B cell (primary cell): ENCODE data around the gene RAD51B. TPM values are rescaled to one million over a fixed set of nuclear protein-coding genes. Genes with fewer than 3 reads are reported as not detected.

Experiments
- ATAC-seq: fragments of 200-7000 bp; cut with Tn5 transposase; one replicate; pipeline ENCODE4 v1.10.0; 2021; ENCODE audit warnings: low read depth, mild to moderate bottlenecking, moderate number of reproducible peaks, moderate library complexity
- CTCF ChIA-PET: fragments of 350-600 bp; sonication (Branson Sonifier 250); formaldehyde crosslinking; loops from one replicate; lab custom pipeline; 2021; ENCODE audit warnings: antibody characterized with exemption, inconsistent platforms; lab: Charles Lee
- POLR2A ChIA-PET: fragments of 350-600 bp; sonication (Branson Sonifier 250); formaldehyde crosslinking; loops from one replicate; lab custom pipeline; 2021; ENCODE audit warnings: antibody characterized with exemption; lab: Charles Lee
- DNase-seq: peaks from one replicate; pipeline ENCODE4 v3.0.0; 2013
- H2AFZ ChIP-seq: 2 replicates; pipeline ENCODE4 v1.6.1; 2012; ENCODE audit warnings: mild to moderate bottlenecking, low read depth, low read length; ENCODE audit not compliant: insufficient read depth, poor library complexity, severe bottlenecking
- H3K27ac ChIP-seq, 2 donors: 1 replicate in 1 of 2; 2 replicates in 1 of 2; pipeline ENCODE4 v1.5.1; 2012 to 2013; ENCODE audit warnings: low read length in 2 of 2, mild to moderate bottlenecking in 2 of 2, moderate library complexity in 1 of 2
- H3K27me3 ChIP-seq, 4 experiments: fragments of 200-600 bp in 1 of 4; sonication (generic) in 1 of 4; replicated peaks in 1 of 4; 1 replicate in 2 of 4; 2 replicates in 2 of 4; pipeline versions ENCODE4 v1.6.1 to v1.7.0; 2013 to 2016; ENCODE audit warnings: low read length in 3 of 4, mild to moderate bottlenecking in 2 of 4, mixed read lengths in 1 of 4, moderate library complexity in 1 of 4; ENCODE audit not compliant: insufficient read depth in 4 of 4, control insufficient read depth in 3 of 4; ENCODE audit errors: control extremely low read depth in 1 of 4
- H3K36me3 ChIP-seq, 2 experiments: replicated peaks in 1 of 2; 1 replicate in 1 of 2; 2 replicates in 1 of 2; pipeline versions ENCODE4 v1.6.1 to v1.7.1; 2013; ENCODE audit warnings: low read length in 1 of 2; ENCODE audit not compliant: insufficient read depth in 2 of 2, control insufficient read depth in 1 of 2; ENCODE audit errors: control extremely low read depth in 1 of 2, extremely low read depth in 1 of 2
- H3K4me1 ChIP-seq, 2 donors: fragments of 200-600 bp in 1 of 2; sonication (generic) in 1 of 2; 1 replicate in 1 of 2; 2 replicates in 1 of 2; pipeline versions ENCODE4 v1.5.1 to v1.6.1; 2013 to 2017; ENCODE audit warnings: low read length in 2 of 2; ENCODE audit not compliant: control insufficient read depth in 2 of 2, insufficient read depth in 2 of 2
- H3K4me2 ChIP-seq: replicated peaks from 2 replicates; pipeline ENCODE3; 2012; ENCODE audit warnings: mild to moderate bottlenecking, low read depth, low read length; ENCODE audit not compliant: poor library complexity, severe bottlenecking
- H3K4me3 ChIP-seq, 5 experiments: fragments of 200-600 bp in 1 of 5; sonication (generic) in 1 of 5; 1 replicate in 3 of 5; 2 replicates in 2 of 5; pipeline versions ENCODE4 v1.5.1 to v1.7.0; 2011 to 2016; ENCODE audit warnings: low read length in 4 of 5, mild to moderate bottlenecking in 4 of 5, low read depth in 2 of 5, control low read depth in 1 of 5, moderate library complexity in 1 of 5; ENCODE audit not compliant: insufficient read depth in 1 of 5; ENCODE audit errors: control extremely low read depth in 1 of 5, extremely low read depth in 1 of 5
- H3K79me2 ChIP-seq: fragments of 200-600 bp; sonication (generic); one replicate; pipeline ENCODE4 v1.6.0; 2016; ENCODE audit warnings: low read length; ENCODE audit not compliant: control insufficient read depth, insufficient read depth
- H3K9ac ChIP-seq: fragments of 200-600 bp; sonication (generic); 2 replicates; pipeline ENCODE4 v1.6.1; 2017; ENCODE audit warnings: mild to moderate bottlenecking, low read length, moderate library complexity
- H3K9me3 ChIP-seq, 3 donors: one replicate each; pipeline versions ENCODE4 v1.6.1 to v1.7.1; 2013; ENCODE audit warnings: low read length in 2 of 3; ENCODE audit not compliant: control insufficient read depth in 2 of 3, insufficient read depth in 1 of 3; ENCODE audit errors: control extremely low read depth in 1 of 3
- H4K20me1 ChIP-seq: 2 replicates; pipeline ENCODE4 v1.6.0; 2012; ENCODE audit warnings: mild to moderate bottlenecking, low read length; ENCODE audit not compliant: insufficient read depth, control insufficient read depth, poor library complexity, severe bottlenecking
- H3K27ac Mint-ChIP-seq: one replicate; pipeline ENCODE4 v1.8.0; 2021; ENCODE audit warnings: mixed read lengths
- H3K27me3 Mint-ChIP-seq: one replicate; pipeline ENCODE4 v1.8.0; 2021; ENCODE audit warnings: mixed read lengths
- H3K4me1 Mint-ChIP-seq: one replicate; pipeline ENCODE4 v1.8.0; 2021; ENCODE audit warnings: mixed read lengths
- H3K4me3 Mint-ChIP-seq: one replicate; pipeline ENCODE4 v1.8.0; 2021; ENCODE audit warnings: mixed read lengths
- H3K9me3 Mint-ChIP-seq: one replicate; pipeline ENCODE4 v1.8.0; 2022; ENCODE audit warnings: mixed read lengths; ENCODE audit not compliant: insufficient read depth
- CTCF ChIP-seq: fragments of 200-600 bp; IDR thresholded peaks from one replicate; pipeline ENCODE4 v1.8.0; 2022; ENCODE audit warnings: antibody characterized with exemption, mild to moderate bottlenecking
- EZH2 ChIP-seq: IDR thresholded peaks from 2 replicates; pipeline ENCODE4 v1.6.1; 2012; ENCODE audit warnings: borderline replicate concordance, low read depth, mild to moderate bottlenecking, moderate library complexity, low read length; ENCODE audit not compliant: insufficient read depth, poor library complexity, severe bottlenecking
- WGBS: methylation state at CpG from one replicate; pipeline ENCODE4 v1.1.5; 2013; ENCODE audit warnings: missing lambda C conversion rate; ENCODE audit not compliant: insufficient coverage; 5-methylcytosine and 5-hydroxymethylcytosine counted together
- intact Hi-C: fragments of 100-400 bp; cut with micrococcal nuclease; formaldehyde crosslinking; loops from one replicate; pipeline ENCODE4 v1.10.0; 2022
- polyA plus RNA-seq: library from polyadenylated mRNA; depleted of rRNA; stranded (reverse); fragments of >200 nt; gene quantifications from 2 replicates; pipeline ENCODE4 v1.2.3, GENCODE V29; 2012
- total RNA-seq, 2 donors: library from RNA; stranded (reverse); fragments of 120-200 nt in 1 of 2; gene quantifications; 1 replicate in 1 of 2; 2 replicates in 1 of 2; pipeline versions ENCODE4 v1.2.3 to v1.2.4, GENCODE V29; 2013 to 2022

Gene RAD51B
- total and polyA plus RNA-seq, 2 donors (not counting 1 experiment from before 2014, with no cell fraction given), result 6.5 to 60.6 TPM

DNA sequence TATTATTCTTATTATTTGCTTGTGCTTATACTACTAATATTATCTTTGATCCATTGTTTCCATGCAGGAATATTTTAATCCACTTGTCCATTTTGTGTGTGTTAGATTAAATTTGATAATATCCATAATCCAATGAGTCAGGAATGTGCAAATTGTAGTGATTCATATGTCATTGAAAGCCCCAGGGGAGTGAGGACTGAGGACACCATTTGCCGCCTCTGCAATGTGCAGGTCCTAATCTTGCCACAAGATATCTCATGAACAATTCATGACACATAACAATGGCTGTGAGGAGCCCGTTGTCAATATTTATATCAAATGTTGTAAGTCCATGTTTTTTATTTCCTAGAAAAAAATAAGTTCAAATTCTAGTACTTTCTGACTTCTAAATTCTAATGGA lies 722.8 kb downstream of the RAD51B start:
- no peak overlapping the region for H3K9ac ChIP-seq
- Mint-ChIP-seq H3K9me3 (no peaks in the 10 kb centered on the region), H3K27ac (no peak overlapping the region), H3K27me3 (no peaks in the 10 kb centered on the region), H3K4me3 (no peak overlapping the region), H3K4me1 (peaks cover 15% of the 10 kb centered on the region)
- no CpG with 5 or more reads among the region's 2 CpGs for WGBS
- no peaks in the 10 kb centered on the region for H4K20me1 ChIP-seq
- CTCF ChIA-PET, result no interaction called here
- POLR2A ChIA-PET, result no interaction called here
- no peaks in the 10 kb centered on the region for H3K79me2 ChIP-seq
- no peak overlapping the region for H3K4me3 ChIP-seq
- H3K36me3 ChIP-seq, result no peaks in the 10 kb centered on the region
- peaks cover 0 to 2% of the 10 kb centered on the region in 2 donors for H3K4me1 ChIP-seq
- H3K27me3 ChIP-seq, result no peaks in the 10 kb centered on the region
- DNase-seq (no peak), ATAC-seq (no peak)
- H3K27ac ChIP-seq, result no peak overlapping the region
- H3K4me2 ChIP-seq, result no peak overlapping the region
- intact Hi-C loops, result no loop called here
- no peak overlapping the region for H2AFZ ChIP-seq
- H3K9me3 ChIP-seq, result no peaks in the 10 kb centered on the region
- TF ChIP-seq CTCF, result no peak
- TF ChIP-seq EZH2, result no peak

DNA sequence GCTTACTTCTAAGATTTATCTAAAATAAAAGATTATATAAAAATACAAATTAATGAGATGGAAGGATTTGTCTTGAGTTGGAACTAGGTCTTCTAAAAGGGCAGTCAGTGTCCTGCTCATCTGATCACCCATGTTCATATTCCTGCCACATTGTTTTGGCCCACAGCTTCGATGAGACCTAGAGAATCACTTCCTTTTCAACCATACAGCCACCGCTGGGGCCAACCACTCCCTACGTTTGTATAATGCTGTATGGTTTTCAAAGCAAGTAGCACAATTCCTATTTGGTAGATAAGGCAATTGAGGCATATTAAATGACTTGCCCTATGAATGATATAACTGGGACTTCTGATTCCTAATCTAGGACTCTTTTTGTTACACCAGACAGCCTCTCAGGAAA lies 723.9 kb downstream of the RAD51B start:
- Mint-ChIP-seq H3K9me3 (no peaks in the 10 kb centered on the region), H3K4me3 (no peak overlapping the region), H3K27me3 (no peaks in the 10 kb centered on the region), H3K27ac (no peak overlapping the region), H3K4me1 (peaks cover 17% of the 10 kb centered on the region)
- peaks cover 0 to 4% of the 10 kb centered on the region in 2 donors for H3K4me1 ChIP-seq
- WGBS, result no CpG with 5 or more reads among the region's 3 CpGs
- H4K20me1 ChIP-seq, result no peaks in the 10 kb centered on the region
- no peaks in the 10 kb centered on the region for H3K9me3 ChIP-seq
- no peak overlapping the region for H3K4me2 ChIP-seq
- H3K27ac ChIP-seq, result no peak overlapping the region
- ATAC-seq (no peak), DNase-seq (no peak)
- H3K36me3 ChIP-seq, result no peaks in the 10 kb centered on the region
- H3K27me3 ChIP-seq, result no peaks in the 10 kb centered on the region
- no peaks in the 10 kb centered on the region for H3K79me2 ChIP-seq
- intact Hi-C loops, result no loop called here
- no peak overlapping the region for H3K9ac ChIP-seq
- H3K4me3 ChIP-seq, result no peak overlapping the region
- CTCF ChIA-PET, result no interaction called here
- POLR2A ChIA-PET, result no interaction called here
- H2AFZ ChIP-seq, result no peak overlapping the region
- no peak for TF ChIP-seq EZH2
- no peak for TF ChIP-seq CTCF
